ENCODE results near the gene ERVK3-1. TPM values are rescaled to one million over a fixed set of nuclear protein-coding genes. Genes with fewer than 3 reads are reported as not detected.

Gene ERVK3-1
- total and polyA plus RNA-seq, 2 of the 13 experiments (the other 11 are each of a cell fraction or from before 2014, with no cell fraction given): 28.5 to 38.7 TPM

- TF ChIP-seq LBX2 (CRISPR knock-in tag; IDR thresholded peaks at IDR 0.05; ENCODE audit: borderline replicate concordance) (no peak; the same call in 1 of the 2 replicates), ELF3 (CRISPR knock-in tag; IDR thresholded peaks at IDR 0.05) (peak; percentile 92), CEBPB (IDR thresholded peaks at IDR 0.05; ENCODE audit: borderline replicate concordance, low read depth, low read length) (no peak), ZNF646 (CRISPR knock-in tag; IDR thresholded peaks at IDR 0.05) (no peak), GTF3A (CRISPR knock-in tag; conservative IDR thresholded peaks at IDR 0.05) (no peak), ZBTB25 (CRISPR knock-in tag; IDR thresholded peaks at IDR 0.05) (peak; percentile 62; the same call in 1 of the 2 replicates), PRDM15 (CRISPR knock-in tag; IDR thresholded peaks at IDR 0.05) (no peak), RBM39 (IDR thresholded peaks at IDR 0.05; ENCODE audit: low read depth, low read length, poor library complexity, severe bottlenecking) (peak; percentile 59), ZNF10 (CRISPR knock-in tag; IDR thresholded peaks at IDR 0.05; ENCODE audit: borderline replicate concordance, low read depth) (no peak), ZFP41 (CRISPR knock-in tag; IDR thresholded peaks at IDR 0.05; ENCODE audit: borderline replicate concordance) (peak; percentile 44; the same call in 1 of the 2 replicates), NR2F2 (IDR thresholded peaks at IDR 0.05; ENCODE audit: borderline replicate concordance, low read depth) (no peak), ARNT (IDR thresholded peaks at IDR 0.05) (no peak), ZNF550 (CRISPR knock-in tag; IDR thresholded peaks at IDR 0.05; ENCODE audit: borderline replicate concordance) (no peak), NKX3-1 (CRISPR knock-in tag; IDR thresholded peaks at IDR 0.05) (no peak), ZNF362 (CRISPR knock-in tag; IDR thresholded peaks at IDR 0.05; ENCODE audit: borderline replicate concordance) (0 out of 2 replicates have a peak, but pooled peaks have one; percentile 22)
These were observed at the start of gene ERVK3-1 (continued) for GRCh38 chr19:58305065-58305931.
